ENCODE measurements around the gene SHC4.
"Not testable (repeated sequence)": the region's sequence is repeated elsewhere in the genome, so short reads cannot be mapped to it uniquely, and the experiment has no call there.

DNA sequence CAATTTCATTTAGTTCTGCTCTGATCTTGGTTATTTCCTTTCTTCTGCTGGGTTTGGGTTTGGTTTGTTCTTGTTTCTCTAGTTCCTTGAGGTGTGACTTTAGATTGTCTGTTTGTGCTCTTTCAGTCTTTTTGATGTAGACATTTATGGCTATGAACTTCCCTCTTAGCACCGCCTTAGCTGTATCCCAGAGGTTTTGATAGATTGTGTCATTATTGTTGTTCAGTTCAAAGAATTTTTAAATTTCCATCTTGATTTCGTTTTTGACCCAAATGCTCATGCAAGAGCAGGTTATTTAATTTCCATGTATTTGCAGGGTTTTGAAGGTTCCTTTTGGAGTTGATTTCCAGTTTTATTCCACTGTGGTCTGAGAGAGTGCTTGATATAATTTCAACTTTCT, 53.2 kb downstream of the SHC4 start:
- not testable (repeated sequence) for TF ChIP-seq POLR2A (IDR thresholded peaks at IDR 0.05; ENCODE audit: low read length); GATA1 (IDR thresholded peaks at IDR 0.05; ENCODE audit: low read depth, low read length)

Data from erythroblast (primary cell).